ENCODE results near the gene CDC42BPG. TPM values are rescaled to one million over a fixed set of nuclear protein-coding genes. Genes with fewer than 3 reads are reported as not detected.

The CDC42BPG gene
- total RNA-seq, 1 experiment from 2014 or later = 21.6 TPM

DNA sequence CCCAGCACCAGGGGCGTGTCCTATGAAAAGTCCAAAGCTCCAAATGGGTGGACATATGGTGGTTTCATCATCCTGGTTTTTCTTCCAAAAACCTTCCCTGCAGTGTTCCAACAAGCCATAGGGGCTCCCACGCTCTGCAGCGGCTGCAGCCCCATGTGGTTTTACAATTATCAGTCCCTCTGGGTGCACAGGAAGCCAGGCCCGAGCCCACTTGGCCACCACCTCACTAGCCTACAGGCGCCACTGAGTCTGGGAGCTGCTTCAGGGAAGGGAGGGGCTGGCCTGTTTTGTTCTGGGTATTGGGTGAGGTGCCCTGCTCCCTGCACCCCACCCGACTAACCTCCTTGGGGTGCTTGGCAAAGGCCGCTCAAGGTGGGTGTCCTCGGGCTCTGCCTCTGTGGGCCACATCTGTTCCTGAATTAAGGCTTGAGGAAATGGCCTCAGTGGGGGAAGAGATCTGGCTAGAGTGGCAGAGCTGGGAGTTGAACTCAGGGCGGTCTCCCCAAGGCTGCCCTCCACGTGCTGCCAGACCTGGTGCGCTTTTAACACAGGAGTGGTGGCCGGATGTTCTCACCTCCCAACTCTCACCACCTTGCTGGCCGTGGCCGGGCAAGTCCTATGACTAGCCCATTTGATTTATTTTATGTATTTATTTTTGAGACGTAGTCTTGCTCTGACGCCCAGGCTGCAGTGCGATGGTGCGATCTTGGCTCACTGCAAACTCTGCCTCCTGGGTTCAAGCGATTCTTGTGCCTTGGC is 5.3 kb upstream of the CDC42BPG start:
- peaks cover 27% of the 10 kb centered on the region for H3K4me1 Mint-ChIP-seq
- no peaks in the 10 kb centered on the region for H3K9me3 Mint-ChIP-seq
- no peaks in the 10 kb centered on the region for H3K27me3 Mint-ChIP-seq (ENCODE audit: low read depth)
- ChIA-PET CTCF (interaction anchor here (0.5 to 12.5 kb wide), 41 partner anchors 8 to 599 kb away, joined by 3 to 372 read pairs (median 6); partner anchors contain the start of genes ARL2, ATG2A, BATF2 and EHD1), POLR2A (interaction anchor here (0.5 to 1.6 kb wide), 5 partner anchors 23 to 201 kb away, joined by 3 to 6 read pairs (median 4); partner anchors contain the start of genes ARL2, EHD1 and SF1)
- DNase-seq (ENCODE audit: low spot score) = no peak
- TF ChIP-seq MLX (CRISPR knock-in tag; IDR thresholded peaks at IDR 0.05) (no peak), ZNF232 (CRISPR knock-in tag; IDR thresholded peaks at IDR 0.05) (no peak), ZNF423 (CRISPR knock-in tag; IDR thresholded peaks at IDR 0.05) (no peak), NR3C1 (CRISPR knock-in tag; conservative IDR thresholded peaks at IDR 0.05; ENCODE audit: low read depth) (no peak), ZNF425 (CRISPR knock-in tag; conservative IDR thresholded peaks at IDR 0.05) (no peak), CREB1 (CRISPR knock-in tag; IDR thresholded peaks at IDR 0.05) (no peak), CREM (CRISPR knock-in tag; IDR thresholded peaks at IDR 0.05) (no peak), ZBTB21 (CRISPR knock-in tag; IDR thresholded peaks at IDR 0.05; ENCODE audit: borderline replicate concordance) (no peak), SMAD4 (CRISPR knock-in tag; IDR thresholded peaks at IDR 0.05) (no peak)
- TF ChIP-seq, protein P1, sequence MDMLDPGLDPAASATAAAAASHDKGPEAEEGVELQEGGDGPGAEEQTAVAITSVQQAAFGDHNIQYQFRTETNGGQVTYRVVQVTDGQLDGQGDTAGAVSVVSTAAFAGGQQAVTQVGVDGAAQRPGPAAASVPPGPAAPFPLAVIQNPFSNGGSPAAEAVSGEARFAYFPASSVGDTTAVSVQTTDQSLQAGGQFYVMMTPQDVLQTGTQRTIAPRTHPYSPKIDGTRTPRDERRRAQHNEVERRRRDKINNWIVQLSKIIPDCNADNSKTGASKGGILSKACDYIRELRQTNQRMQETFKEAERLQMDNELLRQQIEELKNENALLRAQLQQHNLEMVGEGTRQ (CRISPR knock-in tag; IDR thresholded peaks at IDR 0.05) = no peak
- TF ChIP-seq, protein P2, sequence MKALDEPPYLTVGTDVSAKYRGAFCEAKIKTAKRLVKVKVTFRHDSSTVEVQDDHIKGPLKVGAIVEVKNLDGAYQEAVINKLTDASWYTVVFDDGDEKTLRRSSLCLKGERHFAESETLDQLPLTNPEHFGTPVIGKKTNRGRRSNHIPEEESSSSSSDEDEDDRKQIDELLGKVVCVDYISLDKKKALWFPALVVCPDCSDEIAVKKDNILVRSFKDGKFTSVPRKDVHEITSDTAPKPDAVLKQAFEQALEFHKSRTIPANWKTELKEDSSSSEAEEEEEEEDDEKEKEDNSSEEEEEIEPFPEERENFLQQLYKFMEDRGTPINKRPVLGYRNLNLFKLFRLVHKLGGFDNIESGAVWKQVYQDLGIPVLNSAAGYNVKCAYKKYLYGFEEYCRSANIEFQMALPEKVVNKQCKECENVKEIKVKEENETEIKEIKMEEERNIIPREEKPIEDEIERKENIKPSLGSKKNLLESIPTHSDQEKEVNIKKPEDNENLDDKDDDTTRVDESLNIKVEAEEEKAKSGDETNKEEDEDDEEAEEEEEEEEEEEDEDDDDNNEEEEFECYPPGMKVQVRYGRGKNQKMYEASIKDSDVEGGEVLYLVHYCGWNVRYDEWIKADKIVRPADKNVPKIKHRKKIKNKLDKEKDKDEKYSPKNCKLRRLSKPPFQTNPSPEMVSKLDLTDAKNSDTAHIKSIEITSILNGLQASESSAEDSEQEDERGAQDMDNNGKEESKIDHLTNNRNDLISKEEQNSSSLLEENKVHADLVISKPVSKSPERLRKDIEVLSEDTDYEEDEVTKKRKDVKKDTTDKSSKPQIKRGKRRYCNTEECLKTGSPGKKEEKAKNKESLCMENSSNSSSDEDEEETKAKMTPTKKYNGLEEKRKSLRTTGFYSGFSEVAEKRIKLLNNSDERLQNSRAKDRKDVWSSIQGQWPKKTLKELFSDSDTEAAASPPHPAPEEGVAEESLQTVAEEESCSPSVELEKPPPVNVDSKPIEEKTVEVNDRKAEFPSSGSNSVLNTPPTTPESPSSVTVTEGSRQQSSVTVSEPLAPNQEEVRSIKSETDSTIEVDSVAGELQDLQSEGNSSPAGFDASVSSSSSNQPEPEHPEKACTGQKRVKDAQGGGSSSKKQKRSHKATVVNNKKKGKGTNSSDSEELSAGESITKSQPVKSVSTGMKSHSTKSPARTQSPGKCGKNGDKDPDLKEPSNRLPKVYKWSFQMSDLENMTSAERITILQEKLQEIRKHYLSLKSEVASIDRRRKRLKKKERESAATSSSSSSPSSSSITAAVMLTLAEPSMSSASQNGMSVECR (CRISPR knock-in tag; IDR thresholded peaks at IDR 0.05; ENCODE audit: borderline replicate concordance) = no peak
- no peak overlapping the region for H3K4me3 Mint-ChIP-seq
- no peaks in the 10 kb centered on the region for H3K36me3 Mint-ChIP-seq
- ATAC-seq = no peak
- H3K27ac Mint-ChIP-seq = no peak overlapping the region

GRCh38 chr11:64848826-64849597 is 4.6 kb upstream of the CDC42BPG start:
- DNase-seq (ENCODE audit: low spot score) (peak; percentile 77), ATAC-seq (peak; percentile 33)
- POLR2A ChIA-PET = interaction anchor here (0.5 to 1.6 kb wide), 7 partner anchors 14 to 202 kb away, joined by 3 to 6 read pairs (median 3); partner anchors contain the start of genes ARL2, BATF2, EHD1 and SF1
- CTCF ChIA-PET = interaction anchor here (0.5 to 12.5 kb wide), 48 partner anchors 9 to 668 kb away, joined by 3 to 372 read pairs (median 4); partner anchors contain the start of genes ARL2, ATG2A, BATF2 and EHD1
- Mint-ChIP-seq H3K27ac (peak overlapping the region; percentile 58), H3K36me3 (no peaks in the 10 kb centered on the region), H3K9me3 (no peaks in the 10 kb centered on the region), H3K4me1 (peaks cover 27% of the 10 kb centered on the region), H3K27me3 (ENCODE audit: low read depth) (no peaks in the 10 kb centered on the region), H3K4me3 (no peak overlapping the region)
- TF ChIP-seq ELF4 (CRISPR knock-in tag; IDR thresholded peaks at IDR 0.05; ENCODE audit: low read depth) = no peak
- TF ChIP-seq NFATC4 (CRISPR knock-in tag; IDR thresholded peaks at IDR 0.05) = no peak
- 0 out of 2 replicates have a peak, but pooled peaks have one; percentile 36 for TF ChIP-seq ETV6 (CRISPR knock-in tag; IDR thresholded peaks at IDR 0.05)
- no peak for TF ChIP-seq JAZF1 (CRISPR knock-in tag; IDR thresholded peaks at IDR 0.05)
- 0 out of 2 replicates have a peak, but pooled peaks have one; percentile 15 for TF ChIP-seq CTCF (IDR thresholded peaks at IDR 0.05)
- no peak for TF ChIP-seq HMGA2 (CRISPR knock-in tag; IDR thresholded peaks at IDR 0.05)
- no peak for TF ChIP-seq ZNF232 (CRISPR knock-in tag; IDR thresholded peaks at IDR 0.05)
- TF ChIP-seq, protein P3, sequence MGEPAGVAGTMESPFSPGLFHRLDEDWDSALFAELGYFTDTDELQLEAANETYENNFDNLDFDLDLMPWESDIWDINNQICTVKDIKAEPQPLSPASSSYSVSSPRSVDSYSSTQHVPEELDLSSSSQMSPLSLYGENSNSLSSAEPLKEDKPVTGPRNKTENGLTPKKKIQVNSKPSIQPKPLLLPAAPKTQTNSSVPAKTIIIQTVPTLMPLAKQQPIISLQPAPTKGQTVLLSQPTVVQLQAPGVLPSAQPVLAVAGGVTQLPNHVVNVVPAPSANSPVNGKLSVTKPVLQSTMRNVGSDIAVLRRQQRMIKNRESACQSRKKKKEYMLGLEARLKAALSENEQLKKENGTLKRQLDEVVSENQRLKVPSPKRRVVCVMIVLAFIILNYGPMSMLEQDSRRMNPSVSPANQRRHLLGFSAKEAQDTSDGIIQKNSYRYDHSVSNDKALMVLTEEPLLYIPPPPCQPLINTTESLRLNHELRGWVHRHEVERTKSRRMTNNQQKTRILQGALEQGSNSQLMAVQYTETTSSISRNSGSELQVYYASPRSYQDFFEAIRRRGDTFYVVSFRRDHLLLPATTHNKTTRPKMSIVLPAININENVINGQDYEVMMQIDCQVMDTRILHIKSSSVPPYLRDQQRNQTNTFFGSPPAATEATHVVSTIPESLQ (CRISPR knock-in tag; IDR thresholded peaks at IDR 0.05) = no peak
